Measurements from ENCODE around the gene CENPM.

Gene CENPM, protein sequence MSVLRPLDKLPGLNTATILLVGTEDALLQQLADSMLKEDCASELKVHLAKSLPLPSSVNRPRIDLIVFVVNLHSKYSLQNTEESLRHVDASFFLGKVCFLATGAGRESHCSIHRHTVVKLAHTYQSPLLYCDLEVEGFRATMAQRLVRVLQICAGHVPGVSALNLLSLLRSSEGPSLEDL

GRCh38 chr22:41946629-41947423, at the start of gene CENPM:
Gene CENPM, minus strand, starts transcription at chr22:41947152. Its CDS starts 76 bp downstream, at chr22:41947076.
- no peak for TF ChIP-seq ZNF274 (IDR thresholded peaks at IDR 0.05; ENCODE audit: low read depth, low read length)
- peak within 1 kb of the TSS; percentile 85 for H3K4me3 ChIP-seq (ENCODE audit: low read length)

GRCh38 chr22:41995211-41995610, 48.3 kb upstream of the CENPM start:
- TF ChIP-seq ZNF274 (IDR thresholded peaks at IDR 0.05; ENCODE audit: low read depth, low read length): no peak

GRCh38 chr22:41992496-41992895, 45.5 kb upstream of the CENPM start:
- no peak overlapping the region for H3K4me3 ChIP-seq (ENCODE audit: low read length)
- TF ChIP-seq ZNF274 (IDR thresholded peaks at IDR 0.05; ENCODE audit: low read depth, low read length): no peak

More at GRCh38 chr22:41995211-41995610, 48.3 kb upstream of the CENPM start:
- H3K4me3 ChIP-seq (ENCODE audit: low read length): no peak overlapping the region

DNA sequence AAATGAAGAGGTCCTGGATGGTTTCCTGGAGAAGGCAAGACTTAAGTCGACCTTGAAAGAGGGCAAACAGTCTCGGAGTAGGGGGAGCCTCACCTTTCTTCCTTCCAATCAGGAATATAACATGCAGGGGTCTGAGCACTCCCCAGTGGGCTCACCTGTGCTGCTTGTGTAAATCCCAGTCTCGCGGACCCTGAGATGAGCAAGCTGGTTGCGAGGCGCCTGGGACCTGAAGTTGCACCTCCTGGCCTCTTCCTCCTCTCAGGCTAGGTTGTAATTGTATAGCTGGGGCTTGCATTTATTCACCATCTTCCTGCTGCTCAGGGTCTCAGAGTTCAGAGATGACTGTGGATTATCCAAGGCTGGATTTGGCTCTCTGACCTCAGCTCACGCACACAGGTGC, 44.2 kb upstream of the CENPM start:
- H3K4me3 ChIP-seq (ENCODE audit: low read length): no peak overlapping the region
- no peak for TF ChIP-seq ZNF274 (IDR thresholded peaks at IDR 0.05; ENCODE audit: low read depth, low read length)

- H3K4me3 ChIP-seq (ENCODE audit: low read length): no peak overlapping the region
- TF ChIP-seq ZNF274 (IDR thresholded peaks at IDR 0.05; ENCODE audit: low read depth, low read length): no peak
Measured at GRCh38 chr22:41989246-41989645, 42.3 kb upstream of the CENPM start.

DNA sequence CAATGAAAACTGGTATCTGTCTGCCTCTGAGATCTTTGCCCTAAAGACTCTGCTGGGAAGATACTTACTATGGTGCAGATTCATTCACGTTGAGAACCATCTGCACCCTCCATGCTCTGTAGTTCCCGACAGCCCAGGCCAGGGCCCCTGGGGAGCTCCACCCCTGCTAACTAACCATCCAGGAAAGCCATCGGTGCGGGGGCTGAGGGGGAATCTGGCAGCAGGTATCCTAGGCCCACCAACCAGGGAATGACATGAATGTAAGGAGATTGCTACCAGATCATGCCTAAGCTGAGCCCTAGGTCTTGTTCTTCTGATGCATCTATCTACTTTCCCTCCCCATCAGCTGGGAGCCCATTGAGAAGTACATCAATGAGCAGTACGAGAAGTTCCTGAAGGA, 40.3 kb upstream of the CENPM start:
- no peak overlapping the region for H3K4me3 ChIP-seq (ENCODE audit: low read length)
- no peak for TF ChIP-seq ZNF274 (IDR thresholded peaks at IDR 0.05; ENCODE audit: low read depth, low read length)

GRCh38 chr22:41983513-41984405, 36.8 kb upstream of the CENPM start:
- H3K4me3 ChIP-seq (ENCODE audit: low read length): no peak overlapping the region
- no peak for TF ChIP-seq ZNF274 (IDR thresholded peaks at IDR 0.05; ENCODE audit: low read depth, low read length)

DNA sequence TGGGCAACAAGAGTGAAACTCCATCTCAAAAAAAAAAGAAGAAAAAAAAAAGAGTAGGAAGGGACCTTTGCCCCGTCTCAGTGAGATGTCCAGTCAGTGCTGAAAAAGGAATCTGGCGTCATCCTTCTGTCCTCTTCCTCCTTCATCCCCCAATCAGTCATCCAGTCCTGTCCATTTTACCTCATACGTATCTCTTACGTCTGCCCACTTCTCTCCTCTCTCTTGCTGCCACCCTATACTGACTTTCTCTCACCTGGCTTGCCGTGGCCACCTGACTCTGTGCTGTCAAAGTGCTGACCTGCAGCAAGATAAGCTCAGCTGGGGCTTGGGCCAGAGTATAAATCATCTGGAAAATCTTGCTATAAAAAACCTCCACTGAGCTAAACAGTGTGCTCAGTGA, 35.9 kb upstream of the CENPM start:
- no peak overlapping the region for H3K4me3 ChIP-seq (ENCODE audit: low read length)
- TF ChIP-seq ZNF274 (IDR thresholded peaks at IDR 0.05; ENCODE audit: low read depth, low read length): no peak

- H3K4me3 ChIP-seq (ENCODE audit: low read length): no peak overlapping the region
- TF ChIP-seq ZNF274 (IDR thresholded peaks at IDR 0.05; ENCODE audit: low read depth, low read length): no peak
Measured at GRCh38 chr22:41979423-41980250, 32.7 kb upstream of the CENPM start.

DNA sequence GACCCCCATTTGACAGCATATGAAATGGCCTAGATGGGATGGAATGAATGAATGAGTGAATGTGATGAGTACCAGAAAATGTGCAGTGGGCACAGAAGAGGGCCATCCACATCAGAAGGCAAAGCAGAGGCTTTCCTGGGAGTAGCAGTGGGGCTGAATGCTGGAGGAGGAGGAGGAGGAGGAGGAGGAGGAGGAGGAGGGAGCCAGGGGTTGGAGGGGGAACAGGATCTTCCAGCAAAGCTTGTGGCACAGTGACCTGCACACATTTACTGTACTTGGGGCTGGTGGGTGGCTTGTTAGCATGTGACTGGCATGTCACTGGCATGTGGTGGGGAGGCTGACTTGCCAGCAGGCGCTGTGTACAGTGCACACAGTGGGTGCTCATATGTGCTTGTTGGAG, 31.8 kb upstream of the CENPM start:
- no peak for TF ChIP-seq ZNF274 (IDR thresholded peaks at IDR 0.05; ENCODE audit: low read depth, low read length)
- no peak overlapping the region for H3K4me3 ChIP-seq (ENCODE audit: low read length)

DNA sequence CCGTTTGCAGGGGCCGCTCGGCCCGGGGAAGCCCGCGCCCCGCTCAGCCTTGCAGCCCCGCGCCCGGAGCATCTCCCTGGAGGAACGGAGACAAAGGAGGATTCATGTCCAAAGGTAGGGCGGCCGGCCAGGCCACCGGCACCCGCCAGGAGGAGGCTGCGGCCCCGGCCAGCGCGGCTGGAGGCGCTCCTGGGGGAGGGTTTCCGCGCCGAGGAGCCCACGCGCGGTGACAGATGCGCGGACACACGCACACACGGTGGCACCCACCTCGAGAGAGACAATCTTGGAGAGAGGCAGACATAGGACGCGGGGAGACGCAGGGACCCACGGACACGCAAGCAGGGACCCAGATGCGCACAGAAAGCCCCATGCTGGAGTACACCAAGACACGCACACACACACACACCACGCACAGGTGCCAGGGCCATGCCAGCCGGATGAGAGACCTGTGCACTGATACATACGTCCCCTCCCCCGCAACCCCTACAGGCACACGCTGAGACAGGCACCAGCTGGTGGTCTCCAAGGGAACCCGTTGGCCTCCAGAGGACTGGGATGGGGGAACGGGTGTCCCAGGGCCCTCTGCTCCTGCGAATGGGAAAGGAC, 30.1 kb upstream of the CENPM start:
- peak overlapping the region; percentile 42; the same call in 1 of the 2 replicates for H3K4me3 ChIP-seq (ENCODE audit: low read length)

GRCh38 chr22:41976070-41976901, 29.3 kb upstream of the CENPM start:
- peak overlapping the region; percentile 51; the same call in 1 of the 2 replicates for H3K4me3 ChIP-seq (ENCODE audit: low read length)
- TF ChIP-seq ZNF274 (IDR thresholded peaks at IDR 0.05; ENCODE audit: low read depth, low read length): no peak

More for the DNA sequence above, 30.1 kb upstream of the CENPM start:
- no peak for TF ChIP-seq ZNF274 (IDR thresholded peaks at IDR 0.05; ENCODE audit: low read depth, low read length)

Measured in GM08714 (cell line).